Activated naive CD4-positive, alpha-beta T cell treated with anti-CD3 and anti-CD28 coated beads, Interleukin-2, amount 10 ng/mL, durations not matched to agents 7 days and 5 days (primary cell): ENCODE measurements around the gene FYTTD1.

ENCODE experiments used
- CTCF ChIA-PET: fragments of 350-600 bp; sonication (Branson Sonifier 250); formaldehyde crosslinking; loops from one replicate; lab custom pipeline; 2021; ENCODE audit warnings: antibody characterized with exemption; lab: Charles Lee
- DNase-seq: peaks from one replicate; pipeline ENCODE4 v3.0.0-alpha.2; 2020
- H3K27ac Mint-ChIP-seq: one replicate; pipeline ENCODE4 v1.8.0; 2021; ENCODE audit warnings: mild to moderate bottlenecking, moderate library complexity, mixed read lengths
- H3K27me3 Mint-ChIP-seq: one replicate; pipeline ENCODE4 v1.8.0; 2021; ENCODE audit warnings: mild to moderate bottlenecking, mixed read lengths
- H3K36me3 Mint-ChIP-seq: one replicate; pipeline ENCODE4 v1.8.0; 2021; ENCODE audit warnings: mixed read lengths
- H3K4me1 Mint-ChIP-seq: one replicate; pipeline ENCODE4 v1.8.0; 2021; ENCODE audit warnings: mixed read lengths
- H3K4me3 Mint-ChIP-seq: one replicate; pipeline ENCODE4 v1.8.0; 2021; ENCODE audit warnings: mild to moderate bottlenecking, moderate library complexity, mixed read lengths
- H3K9me3 Mint-ChIP-seq: one replicate; pipeline ENCODE4 v1.8.0; 2021; ENCODE audit warnings: mixed read lengths

FYTTD1 gene

GRCh38 chr3:197809356-197810020 is 59.8 kb downstream of the FYTTD1 start:
- Mint-ChIP-seq H3K4me1 (peaks cover 10% of the 10 kb centered on the region), H3K27ac (no peak overlapping the region), H3K27me3 (no peaks in the 10 kb centered on the region), H3K9me3 (no peaks in the 10 kb centered on the region), H3K36me3 (peaks cover 9% of the 10 kb centered on the region), H3K4me3 (no peak overlapping the region)
- CTCF ChIA-PET, result no interaction called here
- DNase-seq, result no peak

GRCh38 chr3:197810901-197811300 is 61.2 kb downstream of the FYTTD1 start:
- DNase-seq, result no peak
- Mint-ChIP-seq H3K27ac (no peak overlapping the region), H3K27me3 (no peaks in the 10 kb centered on the region), H3K4me3 (no peak overlapping the region), H3K9me3 (no peaks in the 10 kb centered on the region), H3K36me3 (peaks cover 7% of the 10 kb centered on the region), H3K4me1 (peaks cover 10% of the 10 kb centered on the region)
- CTCF ChIA-PET, result interaction anchor here (1.0 kb wide), 1 partner anchor 15 kb away, joined by 3 read pairs; no protein-coding TSS in a partner anchor

DNA sequence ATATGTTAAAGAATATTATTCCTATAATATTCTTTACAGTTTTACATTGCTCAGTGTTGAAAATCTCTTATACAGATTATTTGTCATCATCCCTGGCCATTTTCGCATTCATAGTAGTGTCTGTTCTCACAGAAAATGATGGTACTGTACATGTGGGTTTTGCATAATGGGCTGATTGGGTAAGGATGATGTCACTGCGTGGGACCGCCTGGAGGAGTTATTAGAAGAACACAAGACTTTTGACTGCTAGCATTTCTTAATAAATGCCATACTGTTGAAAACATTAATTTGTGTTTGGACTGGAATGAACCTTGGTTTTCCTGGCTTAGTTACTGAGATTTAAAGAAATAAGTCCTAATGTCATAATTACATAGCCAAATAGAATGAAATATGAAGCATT is 61.7 kb downstream of the FYTTD1 start:
- no peaks in the 10 kb centered on the region for H3K27me3 Mint-ChIP-seq
- H3K36me3 Mint-ChIP-seq, result peaks cover 5% of the 10 kb centered on the region
- H3K4me3 Mint-ChIP-seq, result no peak overlapping the region
- H3K9me3 Mint-ChIP-seq, result no peaks in the 10 kb centered on the region
- CTCF ChIA-PET, result no interaction called here
- peaks cover 10% of the 10 kb centered on the region for H3K4me1 Mint-ChIP-seq
- no peak for DNase-seq
- no peak overlapping the region for H3K27ac Mint-ChIP-seq

- H3K27me3 Mint-ChIP-seq, result no peaks in the 10 kb centered on the region
- peaks cover 2% of the 10 kb centered on the region for H3K36me3 Mint-ChIP-seq
- no peaks in the 10 kb centered on the region for H3K9me3 Mint-ChIP-seq
- peaks cover 5% of the 10 kb centered on the region for H3K4me1 Mint-ChIP-seq
- no peak overlapping the region for H3K4me3 Mint-ChIP-seq
- no peak overlapping the region for H3K27ac Mint-ChIP-seq
- no peak for DNase-seq
- CTCF ChIA-PET, result no interaction called here
Observed at GRCh38 chr3:197814372-197814771, 64.7 kb downstream of the FYTTD1 start.

DNA sequence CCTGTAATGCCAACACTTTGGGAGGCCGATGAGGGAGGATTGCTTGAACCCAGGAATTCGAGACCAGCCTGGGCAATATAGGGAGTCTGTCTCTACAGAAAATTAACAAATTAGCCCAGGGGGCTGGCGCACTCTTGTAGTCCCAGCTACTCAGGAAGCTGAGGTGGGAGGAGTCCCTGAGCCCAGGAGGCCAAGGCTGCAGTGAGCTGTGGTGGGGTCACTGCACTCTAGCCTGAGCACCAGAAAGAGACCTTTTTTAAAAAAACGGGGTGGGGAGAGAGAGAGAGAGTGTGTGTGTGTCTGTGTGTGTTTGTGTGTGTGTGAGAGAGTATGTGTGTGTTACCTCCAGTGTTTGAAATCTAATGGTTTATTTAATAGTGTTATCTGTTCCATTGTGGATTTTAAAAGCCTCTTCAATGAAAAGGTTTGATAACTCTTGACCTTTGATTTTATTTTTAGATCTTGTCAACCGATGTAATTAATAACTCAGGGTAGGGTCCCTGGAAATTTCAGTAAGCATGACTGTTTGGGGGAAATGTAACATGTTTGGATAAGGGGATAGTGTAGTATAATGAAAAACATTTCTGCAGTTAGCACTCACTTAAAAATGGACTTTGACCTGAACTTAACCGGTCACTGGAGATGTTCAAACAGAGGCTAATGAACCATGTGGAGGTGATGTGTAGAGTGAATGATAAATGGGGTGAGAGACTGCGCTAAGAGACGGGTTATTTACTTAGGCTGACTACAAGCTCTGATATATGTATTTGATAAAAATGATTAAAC is 71.1 kb downstream of the FYTTD1 start:
- no peak overlapping the region for H3K4me3 Mint-ChIP-seq
- no peaks in the 10 kb centered on the region for H3K27me3 Mint-ChIP-seq
- H3K4me1 Mint-ChIP-seq, result no peaks in the 10 kb centered on the region
- no peaks in the 10 kb centered on the region for H3K9me3 Mint-ChIP-seq
- DNase-seq, result no peak
- no peak overlapping the region for H3K27ac Mint-ChIP-seq
- H3K36me3 Mint-ChIP-seq, result peaks cover 21% of the 10 kb centered on the region
- CTCF ChIA-PET, result interaction anchor here (0.6 kb wide), 1 partner anchor 32 kb away, joined by 3 read pairs; no protein-coding TSS in a partner anchor

DNA sequence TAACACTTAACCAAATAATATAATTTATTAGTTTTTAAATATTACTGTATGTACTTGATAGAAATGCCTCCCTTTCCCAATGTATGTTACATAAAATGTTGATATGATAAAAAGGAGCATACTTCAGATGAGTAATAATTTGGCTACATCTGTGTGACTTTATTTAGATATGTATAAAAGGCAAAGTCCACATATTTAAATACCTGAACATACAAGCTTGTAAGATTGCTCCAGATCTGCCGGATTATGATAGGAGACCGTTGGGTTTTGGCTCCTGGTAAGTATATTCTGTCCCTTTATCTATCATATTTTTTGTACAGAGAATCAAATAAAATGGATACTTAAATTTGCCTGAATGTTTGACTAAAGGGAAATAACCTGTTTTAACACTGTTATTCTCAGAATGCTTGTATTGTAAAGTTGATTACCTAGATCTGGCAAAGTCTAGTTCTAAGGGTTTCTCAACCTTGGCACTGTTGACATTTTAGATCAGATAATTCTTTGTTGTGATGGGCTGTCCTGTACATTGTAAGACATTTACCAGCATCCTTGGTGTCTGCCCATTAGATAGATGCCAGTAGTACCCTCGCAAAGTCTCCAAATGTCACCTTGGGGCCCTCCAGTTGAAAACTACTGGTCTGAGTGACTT is 79.8 kb downstream of the FYTTD1 start:
- no peak overlapping the region for H3K27ac Mint-ChIP-seq
- H3K4me3 Mint-ChIP-seq, result no peak overlapping the region
- no peaks in the 10 kb centered on the region for H3K27me3 Mint-ChIP-seq
- no peak for DNase-seq
- no peaks in the 10 kb centered on the region for H3K4me1 Mint-ChIP-seq
- H3K9me3 Mint-ChIP-seq, result no peaks in the 10 kb centered on the region
- peaks cover 51% of the 10 kb centered on the region for H3K36me3 Mint-ChIP-seq
- CTCF ChIA-PET, result no interaction called here

- no peak for DNase-seq
- peaks cover 46% of the 10 kb centered on the region for H3K36me3 Mint-ChIP-seq
- no peak overlapping the region for H3K4me3 Mint-ChIP-seq
- H3K9me3 Mint-ChIP-seq, result no peaks in the 10 kb centered on the region
- H3K27me3 Mint-ChIP-seq, result no peaks in the 10 kb centered on the region
- H3K27ac Mint-ChIP-seq, result peak overlapping the region; percentile 54
- H3K4me1 Mint-ChIP-seq, result no peaks in the 10 kb centered on the region
- CTCF ChIA-PET, result no interaction called here
Observed at GRCh38 chr3:197830308-197830966, 80.8 kb downstream of the FYTTD1 start.

GRCh38 chr3:197830967-197831313 is 81.3 kb downstream of the FYTTD1 start:
- H3K4me1 Mint-ChIP-seq, result no peaks in the 10 kb centered on the region
- CTCF ChIA-PET, result no interaction called here
- H3K9me3 Mint-ChIP-seq, result no peaks in the 10 kb centered on the region
- H3K27ac Mint-ChIP-seq, result no peak overlapping the region
- H3K4me3 Mint-ChIP-seq, result no peak overlapping the region
- DNase-seq, result no peak
- peaks cover 50% of the 10 kb centered on the region for H3K36me3 Mint-ChIP-seq
- no peaks in the 10 kb centered on the region for H3K27me3 Mint-ChIP-seq

GRCh38 chr3:197833930-197834715 is 84.4 kb downstream of the FYTTD1 start:
- Mint-ChIP-seq H3K9me3 (no peaks in the 10 kb centered on the region), H3K4me3 (no peak overlapping the region), H3K4me1 (peaks cover 6% of the 10 kb centered on the region), H3K36me3 (peaks cover 46% of the 10 kb centered on the region), H3K27me3 (no peaks in the 10 kb centered on the region), H3K27ac (no peak overlapping the region)
- CTCF ChIA-PET, result interaction anchor here (0.6 kb wide), 1 partner anchor 120 kb away, joined by 4 read pairs; no protein-coding TSS in a partner anchor
- no peak for DNase-seq

GRCh38 chr3:197835509-197835908 is 85.8 kb downstream of the FYTTD1 start:
- no peaks in the 10 kb centered on the region for H3K9me3 Mint-ChIP-seq
- H3K4me1 Mint-ChIP-seq, result peaks cover 6% of the 10 kb centered on the region
- H3K4me3 Mint-ChIP-seq, result no peak overlapping the region
- no peak for DNase-seq
- CTCF ChIA-PET, result no interaction called here
- peaks cover 45% of the 10 kb centered on the region for H3K36me3 Mint-ChIP-seq
- no peak overlapping the region for H3K27ac Mint-ChIP-seq
- H3K27me3 Mint-ChIP-seq, result no peaks in the 10 kb centered on the region

- no peaks in the 10 kb centered on the region for H3K9me3 Mint-ChIP-seq
- peaks cover 44% of the 10 kb centered on the region for H3K36me3 Mint-ChIP-seq
- CTCF ChIA-PET, result no interaction called here
- H3K27ac Mint-ChIP-seq, result peak overlapping the region; percentile 7
- DNase-seq, result no peak
- H3K4me1 Mint-ChIP-seq, result peaks cover 6% of the 10 kb centered on the region
- H3K4me3 Mint-ChIP-seq, result no peak overlapping the region
- H3K27me3 Mint-ChIP-seq, result no peaks in the 10 kb centered on the region
Observed at GRCh38 chr3:197836244-197836643, 86.6 kb downstream of the FYTTD1 start.
